H4 (cell line): ENCODE results near the gene HOXC5. TPM values are rescaled to one million over a fixed set of nuclear protein-coding genes. Genes with fewer than 3 reads are reported as not detected.

Experiments
- DNase-seq: peaks from one replicate; pipeline ENCODE4 v3.0.0-alpha.2; 2015; ENCODE audit warnings: low spot score
- total RNA-seq: library from RNA; depleted of rRNA; stranded (reverse); fragments of >200 nt; shearing (Covaris generic); gene quantifications from 2 replicates; pipeline ENCODE4 v1.2.3, GENCODE V29; 2014

Gene HOXC5
- total RNA-seq, 1 experiment from 2014 or later: not detected

DNA sequence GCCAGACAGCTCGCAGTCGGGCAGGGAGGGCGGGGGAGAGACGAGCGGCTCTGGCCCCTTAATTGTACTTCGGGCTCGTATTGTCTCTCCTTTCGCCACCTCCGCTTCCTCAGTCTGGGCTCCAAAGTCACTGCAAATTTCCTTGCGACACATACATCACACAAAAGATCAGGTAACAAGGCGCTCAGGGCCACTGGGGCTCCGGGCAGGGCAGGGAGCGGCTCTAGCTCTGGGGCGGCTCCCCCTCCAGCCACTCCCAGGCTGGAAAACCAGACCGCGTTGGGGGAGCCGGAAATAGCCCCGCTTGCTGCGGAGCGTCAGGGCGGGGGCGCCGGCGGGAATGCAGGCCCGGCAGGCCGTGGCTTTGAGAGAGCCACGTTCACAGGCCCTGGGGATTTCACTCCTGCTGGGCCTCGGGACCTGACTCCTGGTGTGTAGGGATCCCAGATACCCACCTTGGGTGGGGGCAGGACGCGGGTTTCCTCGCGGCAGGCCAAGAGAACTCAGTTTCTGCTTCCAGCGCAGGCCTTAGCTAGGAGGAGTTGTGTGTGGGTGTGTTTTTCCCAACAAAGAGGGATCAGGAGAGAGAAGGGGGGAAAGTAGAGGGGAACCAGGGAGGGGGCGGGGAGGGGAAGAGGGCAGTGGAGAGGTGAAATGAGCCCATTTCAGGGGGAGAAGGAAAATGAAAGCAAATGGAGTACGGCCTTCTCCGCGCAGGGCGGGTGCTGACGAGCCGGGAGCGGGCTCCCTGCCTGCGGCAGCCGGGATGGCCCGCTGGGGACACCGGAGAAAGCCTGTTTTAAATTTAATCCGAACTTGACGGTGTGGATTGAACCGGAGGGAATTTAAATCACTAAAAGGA is 37.2 kb upstream of the HOXC5 start:
- DNase-seq: peak; percentile 68

DNA sequence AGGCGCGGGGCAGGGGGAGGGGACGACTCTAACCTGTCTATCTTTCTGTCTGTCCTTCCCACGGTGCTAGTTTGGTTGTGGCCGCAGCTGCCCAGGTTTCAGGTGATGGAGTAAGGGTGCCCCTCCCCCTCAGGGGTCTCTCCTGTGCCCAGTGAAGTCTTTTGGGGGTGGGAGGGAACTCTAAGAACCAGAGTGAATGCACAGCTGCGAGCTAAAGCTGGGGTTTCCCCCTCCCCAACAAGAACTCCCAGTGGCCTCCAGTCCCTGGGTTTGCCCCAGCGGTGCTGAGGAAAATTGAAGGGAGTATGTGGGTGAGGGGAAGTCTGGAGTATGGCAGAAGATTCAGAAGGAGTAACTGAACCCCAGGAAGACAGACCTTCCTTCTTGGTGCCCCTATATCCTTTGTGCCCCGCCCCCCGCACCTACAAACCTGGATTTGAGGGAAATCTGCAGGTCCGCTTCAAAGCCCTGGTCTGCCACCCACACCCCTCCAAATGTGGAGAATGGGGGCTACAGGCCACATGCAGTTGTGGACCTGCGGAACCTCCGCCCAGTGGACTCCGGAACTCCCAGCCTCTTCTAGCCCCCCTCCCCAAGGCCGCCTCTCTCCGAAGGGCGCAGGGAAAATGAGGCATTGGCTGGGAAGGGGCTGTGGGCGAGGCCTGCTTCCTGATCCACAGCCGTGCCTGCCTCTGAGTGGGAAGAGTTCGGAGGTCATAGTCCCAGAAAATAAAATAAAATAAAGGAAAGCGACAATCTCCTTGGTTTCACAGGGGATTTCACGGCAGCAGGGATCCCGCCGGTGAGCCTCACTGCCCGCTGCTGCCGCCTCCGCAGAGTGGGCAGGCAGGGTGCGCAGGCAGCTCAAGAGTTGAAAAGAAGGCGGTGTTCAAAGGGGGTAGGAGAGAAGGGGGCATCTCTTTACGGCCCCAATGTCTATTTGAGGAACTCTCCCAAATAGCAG is 36.3 kb upstream of the HOXC5 start:
- no peak for DNase-seq

DNA sequence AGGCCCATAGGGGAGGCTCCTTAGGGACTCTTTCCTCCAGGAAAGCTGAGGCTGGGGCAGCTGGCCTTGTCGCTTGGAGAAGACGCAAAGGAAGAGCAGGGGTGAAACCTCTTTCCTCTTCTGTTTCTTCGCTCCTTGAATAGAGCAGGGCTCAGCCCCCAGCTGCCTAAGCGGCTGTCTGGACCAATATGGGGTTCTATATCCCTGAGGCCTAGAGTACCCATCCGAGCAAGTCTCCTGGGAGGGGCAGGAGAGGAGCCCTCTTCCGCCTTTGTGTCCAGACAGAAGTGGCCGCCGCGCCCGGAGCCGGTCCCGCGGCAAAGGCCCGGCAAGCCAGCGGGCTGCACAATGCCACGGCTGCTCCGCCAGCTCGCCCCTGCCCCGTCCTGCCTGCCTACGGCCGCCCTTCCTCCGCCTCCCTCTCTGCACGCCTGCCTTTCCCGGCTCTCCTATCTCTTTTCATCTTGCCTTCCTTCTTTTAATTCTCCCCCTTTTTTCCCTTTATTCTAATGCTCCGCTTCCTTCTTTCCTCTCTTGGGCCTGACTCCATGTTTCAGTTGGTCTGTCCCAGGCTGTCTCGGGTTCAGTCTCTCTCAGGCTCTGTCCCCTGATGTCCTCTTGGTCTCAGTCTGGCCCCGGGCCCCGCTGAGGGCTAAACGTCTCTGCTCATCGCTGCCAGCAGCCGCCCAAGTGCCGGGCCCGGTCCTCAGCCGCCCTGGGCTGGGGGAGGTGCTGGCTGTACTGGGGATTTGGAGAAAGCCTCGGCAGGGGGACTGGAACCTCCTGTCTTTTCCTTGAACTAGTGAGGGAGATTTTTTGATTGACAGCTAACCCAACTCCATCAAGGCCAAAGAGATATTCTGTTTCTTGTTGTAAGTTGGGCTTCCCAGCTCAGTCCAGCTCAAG is 35.4 kb upstream of the HOXC5 start:
- DNase-seq: no peak

DNA sequence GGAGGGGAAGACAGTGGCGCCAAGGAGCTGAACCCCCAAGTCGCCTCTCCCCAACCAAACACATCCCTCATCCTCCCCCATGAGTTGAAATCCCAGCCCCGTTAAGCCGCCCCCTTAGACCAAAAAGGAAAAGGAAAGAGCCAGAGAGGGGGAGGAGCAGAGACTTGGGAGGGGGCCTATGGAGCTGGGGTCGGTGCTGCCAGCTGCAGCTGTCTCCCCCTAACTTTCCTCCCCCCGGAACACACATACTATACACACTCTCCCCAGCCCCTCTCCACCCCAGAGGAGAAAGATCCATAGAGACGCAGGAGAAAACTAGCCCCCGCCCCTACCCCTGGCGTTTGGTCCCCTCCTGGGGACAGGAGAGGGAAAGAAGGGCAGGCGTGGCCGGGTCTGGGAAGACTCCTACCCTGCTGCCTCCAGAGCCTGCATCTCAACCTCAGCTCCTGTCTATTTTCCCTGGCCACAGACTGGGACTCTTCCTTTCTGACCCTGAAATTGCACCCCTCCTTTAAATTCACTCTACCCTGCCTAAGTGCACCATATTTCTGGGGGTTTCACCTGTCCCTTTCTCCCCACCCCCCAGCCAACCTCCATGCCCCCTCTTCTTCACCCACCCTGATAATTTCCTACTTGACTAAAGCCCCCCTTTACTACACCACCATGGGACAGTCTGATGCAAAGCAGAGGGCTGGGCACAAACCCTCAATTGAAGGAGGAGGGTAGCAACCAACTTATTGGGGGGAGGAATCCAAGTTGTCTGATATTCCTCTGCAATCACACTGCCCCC is 34.5 kb upstream of the HOXC5 start:
- no peak for DNase-seq

DNA sequence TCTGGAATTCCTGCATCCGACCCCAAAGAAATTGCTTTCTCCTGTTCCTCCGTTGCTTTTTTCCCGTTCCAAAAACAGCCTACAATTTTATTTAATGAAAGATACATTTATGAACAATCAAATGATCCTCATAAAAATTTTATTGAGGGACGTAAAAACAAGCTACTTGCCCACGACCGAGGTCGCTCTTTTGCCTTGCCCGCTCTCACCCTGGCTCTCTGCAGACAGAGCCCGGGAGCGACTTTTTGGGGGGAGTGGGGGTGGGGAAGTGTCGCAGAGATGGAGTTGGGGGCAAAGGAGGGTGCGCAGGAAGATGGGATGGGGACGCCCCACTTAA is 34.0 kb upstream of the HOXC5 start:
- DNase-seq: no peak

DNA sequence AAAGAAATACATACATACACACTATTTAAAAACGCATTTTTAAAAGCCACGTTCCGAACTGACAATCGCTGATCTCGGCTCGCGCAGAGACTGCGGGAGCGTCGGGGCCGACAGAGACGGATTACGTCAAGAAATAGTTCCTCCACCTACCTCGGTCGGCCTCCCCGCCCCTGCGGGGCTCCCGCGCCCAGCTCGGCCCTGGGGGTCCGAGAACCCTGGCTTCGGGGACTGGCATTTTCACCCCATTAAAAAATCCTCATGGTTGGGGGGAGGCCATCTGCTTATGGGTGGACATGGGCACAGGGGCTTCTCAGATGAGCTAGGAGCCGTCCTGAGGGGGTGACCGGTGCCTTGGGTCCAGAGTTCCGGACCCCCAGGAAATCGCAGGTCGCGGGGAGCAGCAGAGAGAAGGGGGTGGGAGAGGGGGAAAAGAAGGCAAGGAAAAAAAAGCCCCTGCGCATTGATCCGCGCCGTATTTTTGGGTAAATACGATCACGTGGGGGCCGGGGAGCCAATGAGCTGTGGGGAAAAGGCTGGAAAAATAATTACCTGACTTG is 33.2 kb upstream of the HOXC5 start:
- DNase-seq: peak; percentile 49

DNA sequence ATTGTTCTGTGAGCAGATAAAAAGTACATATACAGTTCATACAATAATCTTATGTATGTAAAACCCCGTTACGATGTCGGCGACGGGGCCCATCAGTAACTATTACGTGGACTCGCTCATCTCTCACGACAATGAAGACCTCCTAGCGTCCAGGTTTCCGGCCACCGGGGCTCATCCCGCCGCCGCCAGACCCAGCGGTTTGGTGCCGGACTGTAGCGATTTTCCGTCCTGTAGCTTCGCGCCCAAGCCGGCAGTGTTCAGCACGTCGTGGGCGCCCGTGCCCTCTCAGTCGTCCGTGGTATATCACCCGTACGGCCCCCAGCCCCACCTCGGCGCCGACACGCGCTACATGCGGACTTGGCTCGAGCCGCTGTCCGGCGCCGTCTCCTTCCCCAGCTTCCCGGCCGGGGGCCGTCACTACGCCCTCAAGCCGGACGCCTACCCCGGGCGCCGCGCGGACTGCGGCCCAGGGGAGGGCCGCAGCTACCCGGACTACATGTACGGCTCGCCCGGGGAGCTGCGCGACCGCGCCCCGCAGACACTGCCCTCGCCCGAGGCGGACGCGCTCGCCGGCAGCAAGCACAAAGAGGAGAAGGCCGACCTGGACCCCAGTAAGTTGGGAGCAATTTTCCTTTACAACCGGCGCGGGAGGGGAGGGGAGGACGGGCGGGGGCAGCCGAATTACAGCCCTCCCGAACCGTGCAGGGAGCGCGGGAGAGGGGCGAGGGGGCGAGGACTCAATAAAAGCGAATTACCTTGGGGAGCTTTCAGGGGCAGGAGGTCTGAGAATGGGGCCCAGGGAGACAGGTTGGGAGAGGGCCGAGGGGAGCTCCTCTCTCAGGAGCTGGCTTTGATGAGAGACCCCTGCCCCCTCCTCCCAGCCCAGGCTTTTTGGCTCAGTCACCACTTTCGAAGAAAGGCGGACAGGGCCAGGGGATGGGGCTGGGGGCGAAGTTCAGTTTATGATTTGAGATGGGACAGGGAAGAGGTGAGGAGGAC is 32.4 kb upstream of the HOXC5 start, which contains the start of gene HOXC9:
Gene HOXC9 (plus strand): TSS at position 46 of the 999 bp plus-strand sequence. CDS start 28 bp downstream, at position 74.
- DNase-seq: no peak

DNA sequence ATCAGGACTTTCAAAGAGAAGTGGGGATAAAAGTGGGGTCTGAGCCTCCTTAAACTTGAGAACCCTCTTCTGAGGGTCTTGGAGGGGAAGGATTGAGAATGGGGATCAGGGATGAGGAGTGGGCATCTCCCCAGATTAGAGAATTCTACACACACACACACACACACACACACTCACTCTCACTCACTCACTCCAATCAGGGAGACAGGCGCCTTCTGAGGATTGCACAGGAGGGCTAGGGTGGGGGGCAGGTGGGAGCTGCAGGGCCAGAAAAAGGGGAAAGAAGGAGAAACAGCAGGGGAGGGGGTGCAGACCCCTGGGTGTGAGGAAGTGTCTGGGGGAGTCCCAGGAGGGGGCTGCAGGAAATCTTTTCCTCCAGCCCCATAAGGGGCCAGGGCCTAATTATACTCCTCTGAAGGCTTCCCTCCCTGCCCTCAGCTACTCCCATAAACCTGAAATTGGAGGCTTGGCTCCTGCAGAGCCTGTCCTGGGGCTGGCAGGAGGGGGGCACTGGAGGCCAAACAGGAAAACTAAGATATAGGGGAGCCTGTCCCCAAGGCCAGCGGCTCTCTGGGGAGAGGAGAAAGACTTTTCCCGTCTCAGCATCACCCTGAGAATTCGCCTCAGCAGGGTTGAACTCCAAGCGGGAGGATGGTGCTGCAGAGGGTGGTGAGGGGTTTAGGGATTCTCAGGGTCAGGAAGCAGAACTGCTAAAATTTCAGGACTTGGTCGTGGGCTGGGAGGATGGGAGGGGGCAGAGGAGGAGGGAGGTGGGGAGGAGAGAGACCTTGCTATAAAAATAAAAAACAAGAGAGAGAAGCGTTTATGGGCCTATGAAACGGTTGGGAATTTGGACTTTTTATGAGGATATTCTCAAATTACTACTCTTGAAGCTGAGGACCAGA is 31.3 kb upstream of the HOXC5 start:
- no peak for DNase-seq

DNA sequence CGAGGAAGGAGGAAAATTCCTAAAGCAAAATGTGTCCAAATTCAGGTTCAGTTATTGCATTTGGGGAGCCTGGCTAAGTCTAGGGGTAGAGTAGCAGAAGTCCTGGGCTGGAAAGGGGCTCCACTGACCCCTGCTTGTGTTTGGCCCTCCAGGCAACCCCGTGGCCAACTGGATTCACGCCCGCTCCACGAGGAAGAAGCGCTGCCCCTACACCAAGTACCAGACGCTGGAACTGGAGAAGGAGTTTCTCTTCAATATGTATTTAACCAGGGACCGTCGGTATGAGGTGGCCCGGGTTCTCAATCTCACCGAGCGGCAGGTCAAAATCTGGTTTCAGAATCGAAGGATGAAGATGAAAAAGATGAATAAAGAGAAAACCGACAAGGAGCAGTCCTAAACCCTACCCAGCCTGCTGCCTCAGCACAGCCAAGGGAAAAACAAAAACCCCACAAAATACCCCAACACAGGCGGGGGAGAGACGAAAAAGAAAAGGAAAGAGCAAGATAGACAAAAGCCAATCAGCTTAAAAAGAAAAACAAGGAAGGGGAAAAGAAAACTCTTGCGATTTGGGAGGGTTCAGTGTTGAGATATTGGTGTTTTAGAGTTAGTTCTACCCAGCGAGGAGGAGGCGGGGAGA is 30.5 kb upstream of the HOXC5 start:
- no peak for DNase-seq

DNA sequence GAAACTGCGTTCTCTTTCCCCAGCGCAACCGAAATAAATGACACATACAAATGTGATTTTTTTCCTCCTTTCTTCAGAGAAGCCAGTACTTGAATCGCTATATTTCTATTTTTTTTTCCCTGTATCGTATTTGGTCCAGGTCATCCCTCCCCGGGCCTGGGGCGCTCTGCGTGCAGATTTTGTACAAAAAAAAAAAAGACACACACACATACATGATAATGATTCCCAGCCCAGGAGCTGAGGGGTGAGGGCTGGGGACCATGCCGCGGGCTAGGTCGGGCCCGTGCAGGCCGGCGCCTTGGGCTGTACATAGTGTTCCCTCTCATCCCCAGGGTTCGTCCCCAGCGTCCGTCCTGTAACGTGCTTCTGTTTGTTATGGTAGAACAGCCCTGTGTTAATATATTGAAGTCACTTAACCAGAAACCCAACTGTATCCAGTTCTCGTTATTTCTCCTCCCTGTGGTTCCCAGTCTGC is 29.9 kb upstream of the HOXC5 start:
- DNase-seq: no peak

DNA sequence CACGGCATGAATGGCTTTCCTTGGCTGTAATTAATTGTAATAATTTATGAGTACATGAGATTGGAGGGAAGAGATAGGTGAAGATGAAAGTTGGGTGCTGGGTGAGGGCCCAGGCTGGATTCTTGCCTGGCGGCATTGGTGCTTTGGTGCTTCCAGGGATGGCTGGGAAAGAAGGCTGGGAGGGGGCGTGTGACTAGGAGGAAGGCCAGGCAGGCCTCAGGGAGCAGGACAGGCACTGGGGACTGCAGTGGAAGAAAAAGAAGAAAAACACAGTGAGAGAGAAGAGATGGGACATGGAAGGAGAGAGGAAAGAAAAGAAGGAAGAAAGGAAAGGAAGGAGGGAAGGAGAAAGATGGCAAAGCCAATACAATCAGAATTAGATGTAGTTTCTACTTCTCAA is 29.2 kb upstream of the HOXC5 start:
- DNase-seq: no peak

DNA sequence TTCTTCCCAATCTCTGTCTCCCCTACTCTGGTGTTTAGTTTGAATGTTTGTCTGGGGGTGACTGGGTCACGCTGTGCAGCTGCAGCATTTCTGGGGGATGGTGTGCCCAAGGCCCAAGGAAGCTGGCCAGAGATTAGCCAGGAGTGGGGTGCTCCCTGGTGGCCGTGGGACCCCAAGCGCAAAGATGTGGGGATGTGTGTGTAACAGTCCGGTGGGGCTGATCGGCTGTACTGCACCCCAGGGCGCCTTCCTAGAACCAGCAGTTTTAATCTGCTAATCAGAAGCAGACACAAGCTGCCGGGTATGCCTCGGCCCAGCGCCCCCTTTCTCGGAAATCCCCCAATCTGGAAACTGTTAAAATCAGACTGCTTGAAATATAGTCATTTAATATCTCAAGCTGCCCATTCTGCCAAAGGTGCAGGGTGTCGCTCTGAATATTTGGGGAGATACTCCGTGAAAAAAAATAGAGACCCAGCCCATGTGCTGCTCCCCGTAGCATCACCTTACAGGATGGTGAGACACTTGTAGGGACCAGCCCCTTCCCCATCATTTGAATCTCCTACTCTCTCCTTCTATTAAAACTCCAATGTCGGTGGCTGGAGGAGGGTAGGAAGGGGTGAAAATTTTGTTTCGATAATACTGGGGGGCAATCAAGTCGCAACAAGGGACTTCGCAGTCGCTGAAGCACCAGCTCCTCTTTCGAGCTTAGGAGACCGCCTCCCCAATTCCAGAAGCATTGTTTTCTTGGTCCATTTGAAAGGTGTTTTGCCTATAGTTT is 28.6 kb upstream of the HOXC5 start:
- DNase-seq: no peak

DNA sequence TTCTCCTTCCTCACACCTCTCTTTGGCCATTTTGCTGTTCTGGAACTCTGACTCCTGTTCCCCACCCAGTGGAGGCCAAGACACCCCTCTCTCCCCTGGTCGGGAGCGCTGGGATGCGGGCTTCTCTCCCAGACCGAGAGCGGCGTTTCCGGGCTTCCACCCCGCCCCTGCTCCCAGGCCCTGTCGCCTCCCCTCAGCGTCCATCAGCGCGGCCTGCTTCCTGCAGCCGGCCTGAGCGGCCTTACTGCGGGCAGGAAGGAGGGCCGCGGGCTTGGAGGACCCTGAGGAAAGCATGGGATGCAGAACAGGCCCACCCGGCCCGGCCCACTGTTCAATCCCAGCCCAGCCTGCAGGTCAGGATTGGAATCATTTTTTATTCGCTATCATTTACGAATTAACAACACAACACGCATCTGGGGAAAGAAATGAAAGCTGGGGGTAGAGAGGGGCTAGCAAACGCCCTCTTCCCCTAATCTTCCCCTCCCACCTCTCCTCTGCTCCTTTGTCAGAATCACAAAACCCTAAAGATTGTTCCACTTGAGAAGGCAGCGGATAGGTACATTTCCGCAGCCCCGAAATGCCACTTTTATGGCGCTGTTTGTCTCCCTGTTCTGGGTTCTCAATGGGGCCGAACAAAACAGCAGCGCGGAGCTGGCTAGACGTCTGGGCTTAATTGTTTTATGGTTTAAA is 27.9 kb upstream of the HOXC5 start:
- DNase-seq: no peak

DNA sequence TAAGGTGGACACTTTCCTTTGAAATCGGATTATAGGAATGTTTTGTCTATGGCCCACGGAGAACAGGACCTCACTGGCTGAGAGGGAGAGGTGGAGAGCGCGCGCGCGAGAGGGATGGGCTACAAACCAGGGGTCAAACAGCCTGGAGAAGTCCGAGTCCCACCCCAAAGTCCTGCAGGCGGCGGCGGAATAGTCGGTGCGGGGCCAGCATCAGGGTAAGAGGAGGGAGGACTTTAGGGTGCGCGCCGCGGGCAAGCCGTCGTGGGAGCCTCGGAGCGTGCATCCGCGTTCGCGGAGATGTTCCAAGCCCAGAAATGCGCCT is 27.4 kb upstream of the HOXC5 start:
- DNase-seq: no peak

DNA sequence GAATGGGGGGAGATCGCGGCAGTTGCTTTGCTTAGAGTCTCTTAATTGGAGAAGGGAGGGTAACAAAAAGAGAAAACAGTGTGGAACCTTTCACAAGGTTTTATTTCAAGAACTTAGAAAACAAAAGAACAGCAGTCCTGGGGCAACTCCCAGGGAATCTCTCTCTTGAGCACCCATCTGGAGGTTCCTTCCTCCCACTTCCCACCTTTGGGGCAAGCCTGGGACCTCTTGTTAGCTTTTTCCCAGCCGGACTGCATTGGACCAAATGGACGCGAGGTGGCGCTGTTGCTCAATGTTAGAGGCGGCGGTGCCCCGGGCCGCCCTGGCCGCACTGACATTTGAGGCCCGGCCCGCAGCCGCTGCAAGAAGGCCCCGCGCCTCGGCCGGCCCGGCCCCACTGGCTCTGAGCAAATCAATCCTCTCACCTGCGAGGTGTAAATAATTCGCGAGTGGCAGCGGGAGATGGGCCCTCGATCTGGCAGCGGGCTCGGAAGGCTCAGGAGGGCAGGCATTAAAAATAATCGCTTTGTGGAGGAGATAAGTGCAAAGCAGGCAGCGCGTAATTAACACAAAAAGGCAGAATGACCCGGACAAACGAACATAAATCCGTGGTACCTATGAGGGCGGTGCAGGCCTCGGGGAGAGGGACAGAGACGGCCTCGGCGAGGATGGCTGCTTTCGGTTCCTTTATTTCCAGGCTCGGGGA is 26.8 kb upstream of the HOXC5 start:
- DNase-seq: peak; percentile 66
